ENCODE measurements around the gene POMT2. TPM values are rescaled to one million over a fixed set of nuclear protein-coding genes. Genes with fewer than 3 reads are reported as not detected.

POMT2 gene
- total RNA-seq, 2 donors from 2014 or later = 13.0 to 37.7 TPM

GRCh38 chr14:77236814-77237213 is 83.9 kb downstream of the POMT2 start:
- no peak overlapping the region for H3K4me3 ChIP-seq
- intact Hi-C loops (cut with DNase I) = no loop called here
- no peaks in the 10 kb centered on the region for H3K27me3 ChIP-seq
- H3K4me1 ChIP-seq = no peaks in the 10 kb centered on the region
- no peak for TF ChIP-seq CTCF (IDR thresholded peaks at IDR 0.05)
- no peaks in the 10 kb centered on the region for H3K36me3 ChIP-seq
- no peak for DNase-seq
- H3K9me3 ChIP-seq = no peaks in the 10 kb centered on the region
- no peak overlapping the region for H3K27ac ChIP-seq
- no peak overlapping the region for H3K9ac ChIP-seq (ENCODE audit: low read depth in 2 of 2, low read length in 2 of 2)

- Histone ChIP-seq H3K27ac (no peak overlapping the region), H3K36me3 (no peaks in the 10 kb centered on the region), H3K9ac (ENCODE audit: low read depth in 2 of 2, low read length in 2 of 2) (no peak overlapping the region), H3K4me3 (no peak overlapping the region), H3K27me3 (no peaks in the 10 kb centered on the region), H3K9me3 (no peaks in the 10 kb centered on the region), H3K4me1 (no peaks in the 10 kb centered on the region)
- intact Hi-C loops (cut with DNase I) = no loop called here
- DNase-seq = no peak
- no peak for TF ChIP-seq CTCF (IDR thresholded peaks at IDR 0.05)
Measured at GRCh38 chr14:77231721-77232120, 89.0 kb downstream of the POMT2 start.

GRCh38 chr14:77230914-77231313 is 89.8 kb downstream of the POMT2 start:
- Histone ChIP-seq H3K9ac (ENCODE audit: low read depth in 2 of 2, low read length in 2 of 2) (no peak overlapping the region), H3K4me1 (no peaks in the 10 kb centered on the region), H3K4me3 (no peak overlapping the region), H3K27me3 (no peaks in the 10 kb centered on the region), H3K27ac (no peak overlapping the region), H3K9me3 (no peaks in the 10 kb centered on the region), H3K36me3 (no peaks in the 10 kb centered on the region)
- TF ChIP-seq CTCF (IDR thresholded peaks at IDR 0.05) = no peak
- DNase-seq = no peak
- intact Hi-C loops (cut with DNase I) = no loop called here

GRCh38 chr14:77228056-77228455 is 92.6 kb downstream of the POMT2 start:
- no peak for TF ChIP-seq CTCF (IDR thresholded peaks at IDR 0.05)

GRCh38 chr14:77225892-77226557 is 94.7 kb downstream of the POMT2 start:
- DNase-seq = no peak
- H3K9me3 ChIP-seq = no peaks in the 10 kb centered on the region
- no peaks in the 10 kb centered on the region for H3K27me3 ChIP-seq
- intact Hi-C loops (cut with DNase I) = no loop called here
- no peak overlapping the region for H3K4me3 ChIP-seq
- no peaks in the 10 kb centered on the region for H3K36me3 ChIP-seq
- H3K4me1 ChIP-seq = no peaks in the 10 kb centered on the region
- H3K9ac ChIP-seq (ENCODE audit: low read depth in 2 of 2, low read length in 2 of 2) = no peak overlapping the region
- no peak for TF ChIP-seq CTCF (IDR thresholded peaks at IDR 0.05)
- H3K27ac ChIP-seq = no peak overlapping the region

More at GRCh38 chr14:77228056-77228455, 92.6 kb downstream of the POMT2 start:
- no peak overlapping the region for H3K4me3 ChIP-seq
- H3K27me3 ChIP-seq = no peaks in the 10 kb centered on the region
- H3K9me3 ChIP-seq = no peaks in the 10 kb centered on the region
- no peaks in the 10 kb centered on the region for H3K4me1 ChIP-seq
- H3K36me3 ChIP-seq = no peaks in the 10 kb centered on the region
- intact Hi-C loops (cut with DNase I) = no loop called here
- DNase-seq = no peak
- no peak overlapping the region for H3K9ac ChIP-seq (ENCODE audit: low read depth in 2 of 2, low read length in 2 of 2)
- no peak overlapping the region for H3K27ac ChIP-seq

Measured in colonic mucosa (tissue), 4 donors.